HEK293T (cell line): ENCODE results near the gene EML5.
"Not testable (repeated sequence)": the region's sequence is repeated elsewhere in the genome, so short reads cannot be mapped to it uniquely, and the experiment has no call there.

ENCODE experiments used
- ELF4 ChIP-seq: fragments of 450-650 bp; IDR thresholded peaks from 2 replicates; pipeline ENCODE4 v1.6.1; 2017; ENCODE audit warnings: antibody characterized with exemption
- FOXA1 ChIP-seq: fragments of 450-650 bp; IDR thresholded peaks from 2 replicates; pipeline ENCODE4 v1.6.1; 2016; ENCODE audit warnings: mild to moderate bottlenecking
- FOXK2 ChIP-seq: fragments of 450-650 bp; IDR thresholded peaks from 2 replicates; pipeline ENCODE4 v1.6.1; 2016; ENCODE audit warnings: mild to moderate bottlenecking
- L3MBTL2 ChIP-seq: fragments of 450-650 bp; conservative IDR thresholded peaks from 2 replicates; pipeline ENCODE4 v1.6.1; 2016; ENCODE audit warnings: mild to moderate bottlenecking
- SUZ12 ChIP-seq: fragments of 450-650 bp; IDR thresholded peaks from 2 replicates; pipeline ENCODE4 v1.6.1; 2016; ENCODE audit warnings: mild to moderate bottlenecking

DNA sequence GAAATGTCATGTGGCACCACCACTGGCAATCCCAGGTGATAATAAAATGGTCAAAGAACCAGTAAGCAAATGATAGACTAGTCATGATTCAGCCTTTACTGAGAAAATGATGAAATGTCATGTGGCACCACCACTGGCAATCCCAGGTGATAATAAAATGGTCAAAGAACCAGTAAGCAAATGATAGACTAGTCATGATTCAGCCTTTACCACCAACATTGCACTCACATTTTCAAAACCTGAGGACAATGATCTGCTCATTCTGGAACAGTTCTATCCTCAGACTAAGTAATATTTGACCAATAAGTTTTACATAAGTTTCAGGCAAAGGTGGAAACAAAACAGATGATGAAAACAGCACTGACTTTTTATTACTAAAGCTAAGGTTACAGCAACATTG, 3.2 kb downstream of the EML5 start:
- TF ChIP-seq FOXK2, SUZ12, ELF4, FOXA1, L3MBTL2: not testable (repeated sequence)
